OCI-LY1 (cell line): ENCODE data around the gene CLEC3A.

Source experiments
- H2AFZ ChIP-seq: fragments of 200-600 bp; sonication (generic), shearing (Covaris generic); 2 replicates; pipeline ENCODE4 v1.6.0; 2014; ENCODE audit warnings: antibody characterized with exemption, mild to moderate bottlenecking, low read length
- H3F3A ChIP-seq: fragments of 200-600 bp; sonication (generic), shearing (Covaris generic); 2 replicates; pipeline ENCODE4 v1.6.0; 2014; ENCODE audit warnings: mild to moderate bottlenecking, antibody characterized with exemption, low read length, moderate library complexity; ENCODE audit not compliant: insufficient read depth
- H3K27ac ChIP-seq: fragments of 200-600 bp; sonication (generic); 2 replicates; pipeline ENCODE4 v1.5.1; 2014; ENCODE audit warnings: low read length, mixed run types, mild to moderate bottlenecking, low read depth; ENCODE audit not compliant: poor library complexity, severe bottlenecking
- H3K27me3 ChIP-seq: fragments of 200-600 bp; sonication (generic); 2 replicates; pipeline ENCODE4 v1.6.0; 2014; ENCODE audit warnings: antibody characterized with exemption, mild to moderate bottlenecking, low read length, moderate library complexity; ENCODE audit not compliant: insufficient read depth
- H3K36me3 ChIP-seq: fragments of 200-600 bp; sonication (generic); 2 replicates; pipeline ENCODE4 v1.6.1; 2014; ENCODE audit warnings: mild to moderate bottlenecking, antibody characterized with exemption, low read length, moderate library complexity, mixed read lengths; ENCODE audit not compliant: insufficient read depth
- H3K4me1 ChIP-seq: fragments of 200-600 bp; sonication (generic); 2 replicates; pipeline ENCODE4 v1.5.1; 2014; ENCODE audit warnings: mild to moderate bottlenecking, low read length, moderate library complexity; ENCODE audit not compliant: insufficient read depth, severe bottlenecking
- H3K4me2 ChIP-seq: fragments of 200-600 bp; sonication (generic), shearing (Covaris generic); 2 replicates; pipeline ENCODE4 v1.6.1; 2014; ENCODE audit warnings: low read length
- H3K4me3 ChIP-seq: fragments of 200-600 bp; sonication (generic); 2 replicates; pipeline ENCODE4 v1.5.1; 2014; ENCODE audit warnings: low read length, low read depth, mild to moderate bottlenecking, mixed read lengths; ENCODE audit not compliant: poor library complexity, severe bottlenecking
- H3K79me2 ChIP-seq: fragments of 200-600 bp; shearing (Covaris generic); 2 replicates; pipeline ENCODE4 v1.6.1; 2016; ENCODE audit warnings: mixed run types, low read length, mixed read lengths; ENCODE audit not compliant: insufficient read depth
- H3K9ac ChIP-seq: fragments of 200-600 bp; sonication (generic), shearing (Covaris generic); 2 replicates; pipeline ENCODE4 v1.6.1; 2014; ENCODE audit warnings: mild to moderate bottlenecking, low read length, mixed read lengths
- H3K9me2 ChIP-seq: fragments of 200-600 bp; sonication (generic), shearing (Covaris generic); 2 replicates; pipeline ENCODE4 v1.6.1; 2014; ENCODE audit warnings: low read depth, mild to moderate bottlenecking, low read length, mixed read lengths
- H3K9me3 ChIP-seq: fragments of 200-600 bp; shearing (Covaris generic); 2 replicates; pipeline ENCODE4 v1.6.1; 2014; ENCODE audit warnings: low read length, mixed read lengths
- H4K20me1 ChIP-seq: fragments of 200-600 bp; sonication (generic), shearing (Covaris generic); 2 replicates; pipeline ENCODE4 v1.6.0; 2016; ENCODE audit warnings: mild to moderate bottlenecking, low read length; ENCODE audit not compliant: insufficient read depth
- EZH2 ChIP-seq: fragments of 200-600 bp; sonication (generic), shearing (Covaris generic); IDR thresholded peaks from 2 replicates; pipeline ENCODE4 v1.8.0; 2017; ENCODE audit warnings: borderline replicate concordance, mixed run types, mild to moderate bottlenecking, antibody characterized with exemption, low read length, moderate library complexity, mixed read lengths
- TF ChIP-seq, protein P1 (sequence below): fragments of 200-600 bp; sonication (generic), shearing (Covaris generic); IDR thresholded peaks from 2 replicates; pipeline ENCODE4 v1.5.1; 2017; ENCODE audit warnings: mild to moderate bottlenecking, antibody characterized with exemption, low read length, moderate library complexity, mixed read lengths

The CLEC3A gene

DNA sequence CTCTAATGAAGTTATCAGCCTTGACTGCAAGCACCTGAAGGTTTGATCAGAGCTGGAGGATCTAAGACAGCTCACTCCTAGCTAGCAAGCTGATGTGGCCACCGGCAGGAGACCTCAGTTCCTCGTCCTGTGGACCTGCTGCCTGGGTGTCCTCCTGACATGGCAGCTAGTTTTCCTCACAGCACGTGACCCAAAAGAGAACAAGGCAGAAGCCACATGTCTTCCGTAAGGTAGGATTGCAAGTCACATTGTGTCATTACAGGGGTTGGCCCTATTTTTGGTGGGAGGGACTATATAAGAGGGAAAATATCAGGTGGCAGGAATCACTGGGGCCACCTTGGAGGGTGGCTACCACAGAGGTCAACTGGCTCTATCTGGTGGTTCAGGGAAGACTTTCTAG, 59.0 kb downstream of the CLEC3A start:
- TF ChIP-seq, protein P1, sequence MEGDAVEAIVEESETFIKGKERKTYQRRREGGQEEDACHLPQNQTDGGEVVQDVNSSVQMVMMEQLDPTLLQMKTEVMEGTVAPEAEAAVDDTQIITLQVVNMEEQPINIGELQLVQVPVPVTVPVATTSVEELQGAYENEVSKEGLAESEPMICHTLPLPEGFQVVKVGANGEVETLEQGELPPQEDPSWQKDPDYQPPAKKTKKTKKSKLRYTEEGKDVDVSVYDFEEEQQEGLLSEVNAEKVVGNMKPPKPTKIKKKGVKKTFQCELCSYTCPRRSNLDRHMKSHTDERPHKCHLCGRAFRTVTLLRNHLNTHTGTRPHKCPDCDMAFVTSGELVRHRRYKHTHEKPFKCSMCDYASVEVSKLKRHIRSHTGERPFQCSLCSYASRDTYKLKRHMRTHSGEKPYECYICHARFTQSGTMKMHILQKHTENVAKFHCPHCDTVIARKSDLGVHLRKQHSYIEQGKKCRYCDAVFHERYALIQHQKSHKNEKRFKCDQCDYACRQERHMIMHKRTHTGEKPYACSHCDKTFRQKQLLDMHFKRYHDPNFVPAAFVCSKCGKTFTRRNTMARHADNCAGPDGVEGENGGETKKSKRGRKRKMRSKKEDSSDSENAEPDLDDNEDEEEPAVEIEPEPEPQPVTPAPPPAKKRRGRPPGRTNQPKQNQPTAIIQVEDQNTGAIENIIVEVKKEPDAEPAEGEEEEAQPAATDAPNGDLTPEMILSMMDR = no peak
- TF ChIP-seq EZH2 = no peak
- Histone ChIP-seq H4K20me1 (no peaks in the 10 kb centered on the region), H3K27ac (no peak overlapping the region), H3K36me3 (no peaks in the 10 kb centered on the region), H3K27me3 (no peaks in the 10 kb centered on the region), H3K4me3 (no peak overlapping the region), H3K4me2 (no peak overlapping the region), H2AFZ (no peak overlapping the region), H3F3A (no peaks in the 10 kb centered on the region), H3K9me3 (no peaks in the 10 kb centered on the region), H3K79me2 (no peaks in the 10 kb centered on the region), H3K4me1 (no peaks in the 10 kb centered on the region), H3K9me2 (no peaks in the 10 kb centered on the region), H3K9ac (no peak overlapping the region)
